PC-3 (cell line): ENCODE data around the gene CYB5B.

Experiments
- CTCF ChIP-seq: fragments of 300-600 bp; sonication (generic); conservative IDR thresholded peaks from 2 replicates; pipeline ENCODE4 v1.5.1; 2017; ENCODE audit warnings: antibody characterized with exemption, low read depth, mild to moderate bottlenecking, low read length
- EZH2 ChIP-seq: fragments of 300-600 bp; sonication (generic); IDR thresholded peaks from one replicate; pipeline ENCODE4 v1.6.1; 2017; ENCODE audit warnings: antibody characterized with exemption, mild to moderate bottlenecking, low read length; ENCODE audit not compliant: unreplicated experiment
- EZH2phosphoT487 ChIP-seq: fragments of 300-600 bp; sonication (generic); IDR thresholded peaks from 2 replicates; pipeline ENCODE4 v1.6.1; 2018; ENCODE audit warnings: mild to moderate bottlenecking, antibody characterized with exemption, low read length, borderline replicate concordance

- TF ChIP-seq CTCF (no peak), EZH2phosphoT487 (no peak), EZH2 (no peak)
Measured at GRCh38 chr16:69498926-69499325, 74.5 kb downstream of the CYB5B start.
